Measurements from ENCODE around the gene DNM1. TPM values are rescaled to one million over a fixed set of nuclear protein-coding genes. Genes with fewer than 3 reads are reported as not detected.

DNM1 gene
- total and polyA plus RNA-seq, 2 experiments from 2014 or later: 36.0 to 42.0 TPM

- ATAC-seq (peak; percentile 71), DNase-seq (ENCODE audit: low spot score) (peak; percentile 79)
- Histone ChIP-seq H4K20me1 (replicated peaks; ENCODE audit: insufficient read depth) (no peaks in the 10 kb centered on the region; the same call in 1 of the 2 replicates), H3F3A (replicated peaks; ENCODE audit: low read depth) (no peaks in the 10 kb centered on the region), H3K36me3 (ENCODE audit: insufficient read depth) (no peaks in the 10 kb centered on the region), H3K27me3 (ENCODE audit: insufficient read depth) (peaks cover 6% of the 10 kb centered on the region; the same call in 1 of the 2 replicates), H3K4me2 (peak overlapping the region; percentile 73), H2AFZ (peak overlapping the region; percentile 91; the same call in 1 of the 2 replicates), H3K4me1 (ENCODE audit: insufficient read depth) (no peaks in the 10 kb centered on the region), H3K4me3 (peak overlapping the region; percentile 46), H3K9me2 (ENCODE audit: insufficient read depth) (no peaks in the 10 kb centered on the region), H3K79me2 (replicated peaks; ENCODE audit: insufficient read depth) (no peaks in the 10 kb centered on the region), H3K27ac (ENCODE audit: low read depth) (no peak overlapping the region)
- Mint-ChIP-seq H3K27ac (no peak overlapping the region; the same call in 1 of the 2 replicates), H3K36me3 (ENCODE audit: low read depth) (peaks cover 20% of the 10 kb centered on the region), H3K4me1 (peaks cover 6% of the 10 kb centered on the region), H3K4me3 (peak overlapping the region; percentile 57; the same call in 2 of the 3 replicates), H3K27me3 (ENCODE audit: insufficient read depth, low read depth, poor library complexity) (peaks cover 19% of the 10 kb centered on the region), H3K9me3 (no peaks in the 10 kb centered on the region)
- TF ChIP-seq CREB1 (CRISPR knock-in tag; IDR thresholded peaks at IDR 0.05; ENCODE audit: low read depth): peak; percentile 78
- no peak for TF ChIP-seq EZH2phosphoT487 (IDR thresholded peaks at IDR 0.05; ENCODE audit: unreplicated experiment)
- no peak for TF ChIP-seq POLR2AphosphoS5 (IDR thresholded peaks at IDR 0.05; ENCODE audit: low read depth)
- peak; percentile 39 to 67; a peak in 3 of 4 replicates for TF ChIP-seq CTCF (conservative IDR thresholded peaks at IDR 0.05; ENCODE audit: low read depth in 2 of 2)
Measured at GRCh38 chr9:128192601-128193371, 10.4 kb upstream of the DNM1 start.

GRCh38 chr9:128193469-128194096 is 9.6 kb upstream of the DNM1 start:
- Mint-ChIP-seq H3K4me3 (no peak overlapping the region), H3K4me1 (peaks cover 6% of the 10 kb centered on the region), H3K36me3 (ENCODE audit: low read depth) (peaks cover 14% of the 10 kb centered on the region), H3K9me3 (no peaks in the 10 kb centered on the region), H3K27ac (no peak overlapping the region), H3K27me3 (ENCODE audit: insufficient read depth, low read depth, poor library complexity) (peaks cover 19% of the 10 kb centered on the region)
- H3K27me3 ChIP-seq (ENCODE audit: insufficient read depth): peaks cover 6% of the 10 kb centered on the region; the same call in 1 of the 2 replicates
- ATAC-seq: no peak
- peak overlapping the region; percentile 73 for H3K4me2 ChIP-seq
- TF ChIP-seq NANOG (IDR thresholded peaks at IDR 0.05; ENCODE audit: borderline replicate concordance) (no peak), REST (IDR thresholded peaks at IDR 0.05; ENCODE audit: unreplicated experiment) (no peak), POLR2AphosphoS5 (IDR thresholded peaks at IDR 0.05; ENCODE audit: low read depth) (no peak), CREB1 (CRISPR knock-in tag; IDR thresholded peaks at IDR 0.05; ENCODE audit: low read depth) (no peak), STAT1 (IDR thresholded peaks at IDR 0.05; ENCODE audit: unreplicated experiment) (no peak), JUNB (IDR thresholded peaks at IDR 0.05; ENCODE audit: unreplicated experiment) (no peak), EZH2 (IDR thresholded peaks at IDR 0.05; ENCODE audit: low read depth, unreplicated experiment) (no peak)
- H3K79me2 ChIP-seq (replicated peaks; ENCODE audit: insufficient read depth): no peaks in the 10 kb centered on the region
- no peaks in the 10 kb centered on the region for H3K36me3 ChIP-seq (ENCODE audit: insufficient read depth)
- no peak for DNase-seq (ENCODE audit: low spot score)
- H3F3A ChIP-seq (replicated peaks; ENCODE audit: low read depth): no peaks in the 10 kb centered on the region
- H3K9me2 ChIP-seq (ENCODE audit: insufficient read depth): no peaks in the 10 kb centered on the region
- H3K4me3 ChIP-seq: peak overlapping the region; percentile 46; the same call in 1 of the 2 replicates
- H4K20me1 ChIP-seq (replicated peaks; ENCODE audit: insufficient read depth): no peaks in the 10 kb centered on the region; the same call in 1 of the 2 replicates
- peak overlapping the region; percentile 91; the same call in 1 of the 2 replicates for H2AFZ ChIP-seq
- no peak overlapping the region for H3K27ac ChIP-seq (ENCODE audit: low read depth)
- H3K4me1 ChIP-seq (ENCODE audit: insufficient read depth): no peaks in the 10 kb centered on the region

All from GM23338 (cell line).